Astrocyte (in vitro differentiated cells and primary cell): ENCODE data around the gene NUAK2. TPM values are rescaled to one million over a fixed set of nuclear protein-coding genes. Genes with fewer than 3 reads are reported as not detected.

Source experiments
- DNase-seq: peaks from one replicate; pipeline ENCODE4 v3.0.0-alpha.2; 2010; ENCODE audit warnings: low read depth
- FAIRE-seq: peaks from 2 replicates; lab custom pipeline; 2011; peaks lifted over from hg19 to GRCh38; lab: Jason Lieb, UNC
- H2AFZ ChIP-seq: 2 replicates; pipeline ENCODE4 v1.6.0; 2012; ENCODE audit warnings: low read depth, low read length, inconsistent platforms
- H3K27ac ChIP-seq: 2 replicates; pipeline ENCODE4 v1.5.1; 2011; ENCODE audit warnings: low read depth, low read length, inconsistent platforms
- H3K27me3 ChIP-seq: 2 replicates; pipeline ENCODE4 v1.6.0; 2011; ENCODE audit warnings: low read length, inconsistent platforms; ENCODE audit not compliant: insufficient read depth
- H3K36me3 ChIP-seq: 2 replicates; pipeline ENCODE4 v1.5.1; 2011; ENCODE audit warnings: low read length, inconsistent platforms; ENCODE audit not compliant: insufficient read depth
- H3K4me1 ChIP-seq: 2 replicates; pipeline ENCODE4 v1.5.1; 2011; ENCODE audit warnings: low read length, inconsistent platforms; ENCODE audit not compliant: insufficient read depth
- H3K4me2 ChIP-seq: 2 replicates; pipeline ENCODE4 v1.6.0; 2012; ENCODE audit warnings: low read length, inconsistent platforms
- H3K4me3 ChIP-seq: 2 replicates; pipeline ENCODE4 v1.5.1; 2011; ENCODE audit warnings: low read depth, mild to moderate bottlenecking, low read length, inconsistent platforms; ENCODE audit not compliant: insufficient read depth
- H3K79me2 ChIP-seq: 2 replicates; pipeline ENCODE4 v1.6.0; 2012; ENCODE audit warnings: mild to moderate bottlenecking, low read length, inconsistent platforms; ENCODE audit not compliant: insufficient read depth
- H3K9ac ChIP-seq: 2 replicates; pipeline ENCODE4 v1.6.0; 2012; ENCODE audit warnings: mild to moderate bottlenecking, low read length, inconsistent platforms
- H3K9me3 ChIP-seq: 2 replicates; pipeline ENCODE4 v1.5.1; 2012; ENCODE audit warnings: low read depth, mild to moderate bottlenecking, low read length, inconsistent platforms; ENCODE audit not compliant: insufficient read depth
- H4K20me1 ChIP-seq: 2 replicates; pipeline ENCODE4 v1.6.0; 2012; ENCODE audit warnings: low read length, inconsistent platforms; ENCODE audit not compliant: insufficient read depth
- H3K27ac Mint-ChIP-seq: one replicate; pipeline ENCODE4 v1.8.0; 2021; ENCODE audit warnings: mild to moderate bottlenecking, mixed read lengths; ENCODE audit not compliant: unreplicated experiment
- H3K27me3 Mint-ChIP-seq: one replicate; pipeline ENCODE4 v1.8.0; 2021; ENCODE audit warnings: low read depth, mixed read lengths; ENCODE audit not compliant: unreplicated experiment
- H3K36me3 Mint-ChIP-seq: one replicate; pipeline ENCODE4 v1.8.0; 2021; ENCODE audit warnings: low read depth, mixed read lengths; ENCODE audit not compliant: unreplicated experiment
- H3K4me1 Mint-ChIP-seq: one replicate; pipeline ENCODE4 v1.8.0; 2021; ENCODE audit warnings: low read depth, mixed read lengths; ENCODE audit not compliant: unreplicated experiment
- H3K4me3 Mint-ChIP-seq: one replicate; pipeline ENCODE4 v1.8.0; 2021; ENCODE audit warnings: mild to moderate bottlenecking, moderate library complexity, mixed read lengths; ENCODE audit not compliant: unreplicated experiment
- H3K9me3 Mint-ChIP-seq: one replicate; pipeline ENCODE4 v1.8.0; 2021; ENCODE audit warnings: mild to moderate bottlenecking, mixed read lengths; ENCODE audit not compliant: unreplicated experiment
- CTCF ChIP-seq: IDR thresholded peaks from 2 replicates; pipeline ENCODE4 v1.5.1; 2011; ENCODE audit warnings: low read depth, mild to moderate bottlenecking, inconsistent platforms, low read length, moderate library complexity; ENCODE audit not compliant: insufficient read depth
- EZH2 ChIP-seq: IDR thresholded peaks from 2 replicates; pipeline ENCODE4 v1.6.1; 2012; ENCODE audit warnings: mild to moderate bottlenecking, low read length, inconsistent platforms; ENCODE audit not compliant: insufficient read depth
- total RNA-seq: library from RNA; stranded (reverse); gene quantifications from 2 replicates; pipeline ENCODE4 v1.2.1, GENCODE V29; 2021

Gene NUAK2
- total RNA-seq, 1 donor from 2014 or later = 49.4 TPM

DNA sequence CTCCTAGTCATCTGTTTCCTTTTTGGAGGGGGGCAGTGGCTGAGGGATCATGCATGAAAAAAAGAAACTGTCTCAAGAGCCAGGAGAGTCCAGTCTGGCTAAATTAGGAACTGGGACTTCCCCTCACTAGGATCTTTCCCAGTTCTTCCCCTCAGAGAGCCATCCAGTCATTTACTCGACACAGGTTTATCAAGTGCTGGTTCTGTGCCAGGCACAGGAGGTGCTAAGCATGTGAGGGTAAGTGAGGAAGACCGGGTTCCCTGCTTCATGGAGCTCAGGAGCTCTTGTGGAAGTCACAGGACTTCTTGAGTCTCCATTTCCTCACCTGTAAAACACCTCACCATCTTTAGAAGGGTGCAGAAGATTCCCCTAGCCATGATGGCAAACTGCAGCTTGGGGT lies 8.6 kb upstream of the NUAK2 start:
- no peak overlapping the region for H2AFZ ChIP-seq
- Mint-ChIP-seq H3K4me3 (no peak overlapping the region), H3K36me3 (no peaks in the 10 kb centered on the region), H3K4me1 (peaks cover 10% of the 10 kb centered on the region), H3K9me3 (no peaks in the 10 kb centered on the region), H3K27ac (no peak overlapping the region), H3K27me3 (peaks cover 39% of the 10 kb centered on the region)
- H4K20me1 ChIP-seq = no peaks in the 10 kb centered on the region
- no peak overlapping the region for H3K4me3 ChIP-seq
- peaks cover 2% of the 10 kb centered on the region for H3K4me1 ChIP-seq
- H3K36me3 ChIP-seq = no peaks in the 10 kb centered on the region
- no peaks in the 10 kb centered on the region for H3K79me2 ChIP-seq
- DNase-seq (no peak), FAIRE-seq (no peak)
- H3K27ac ChIP-seq = no peak overlapping the region
- H3K9me3 ChIP-seq = no peaks in the 10 kb centered on the region
- no peak overlapping the region for H3K4me2 ChIP-seq
- H3K9ac ChIP-seq = no peak overlapping the region
- no peak for TF ChIP-seq EZH2
- no peak for TF ChIP-seq CTCF
- peaks cover 13% of the 10 kb centered on the region for H3K27me3 ChIP-seq

GRCh38 chr1:205329719-205330118 lies 8.2 kb upstream of the NUAK2 start:
- no peak overlapping the region for H2AFZ ChIP-seq
- H3K4me1 ChIP-seq = peaks cover 6% of the 10 kb centered on the region
- H3K36me3 ChIP-seq = no peaks in the 10 kb centered on the region
- H3K27ac ChIP-seq = no peak overlapping the region
- H3K4me3 ChIP-seq = no peak overlapping the region
- H3K4me2 ChIP-seq = no peak overlapping the region
- no peaks in the 10 kb centered on the region for H3K79me2 ChIP-seq
- H4K20me1 ChIP-seq = no peaks in the 10 kb centered on the region
- FAIRE-seq (no peak), DNase-seq (no peak)
- Mint-ChIP-seq H3K36me3 (no peaks in the 10 kb centered on the region), H3K4me3 (no peak overlapping the region), H3K27me3 (peaks cover 39% of the 10 kb centered on the region), H3K27ac (no peak overlapping the region), H3K9me3 (no peaks in the 10 kb centered on the region), H3K4me1 (peaks cover 14% of the 10 kb centered on the region)
- no peaks in the 10 kb centered on the region for H3K9me3 ChIP-seq
- TF ChIP-seq CTCF = no peak
- no peak for TF ChIP-seq EZH2
- no peak overlapping the region for H3K9ac ChIP-seq
- peaks cover 13% of the 10 kb centered on the region for H3K27me3 ChIP-seq

- Mint-ChIP-seq H3K27me3 (peaks cover 35% of the 10 kb centered on the region), H3K9me3 (no peaks in the 10 kb centered on the region), H3K27ac (no peak overlapping the region), H3K4me3 (no peak overlapping the region), H3K36me3 (no peaks in the 10 kb centered on the region), H3K4me1 (peaks cover 17% of the 10 kb centered on the region)
- Histone ChIP-seq H3K9me3 (no peaks in the 10 kb centered on the region), H3K9ac (no peak overlapping the region), H3K4me3 (no peak overlapping the region), H3K79me2 (no peaks in the 10 kb centered on the region), H3K4me2 (no peak overlapping the region), H4K20me1 (no peaks in the 10 kb centered on the region), H3K27me3 (peaks cover 13% of the 10 kb centered on the region), H3K27ac (no peak overlapping the region), H3K36me3 (no peaks in the 10 kb centered on the region), H2AFZ (no peak overlapping the region), H3K4me1 (peaks cover 9% of the 10 kb centered on the region)
- DNase-seq (no peak), FAIRE-seq (no peak)
- TF ChIP-seq CTCF (no peak), EZH2 (no peak)
These were observed 6.9 kb upstream of the NUAK2 start for GRCh38 chr1:205328476-205328875.
